ENCODE measurements around the gene PFKFB2.

Gene PFKFB2

DNA sequence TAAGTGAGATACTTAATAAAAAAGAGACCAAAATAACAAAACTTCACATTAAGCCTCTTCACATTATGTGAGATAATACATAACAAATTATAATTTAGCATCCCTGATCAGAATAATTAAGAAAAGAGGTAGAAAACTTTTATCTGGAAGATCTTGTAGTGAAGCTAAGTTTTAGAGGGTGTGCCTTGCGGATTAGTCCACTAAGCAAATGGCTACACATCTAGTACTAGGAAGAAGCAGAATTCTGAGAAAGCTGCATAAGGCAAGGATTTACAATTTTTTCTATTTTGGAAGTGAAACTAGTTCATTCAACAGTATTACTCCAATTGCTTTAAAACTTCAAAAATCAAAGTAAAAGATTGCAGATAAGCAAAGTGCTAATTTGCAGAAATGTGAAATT is 5.6 kb upstream of the PFKFB2 start:
- no peak overlapping the region for H3K4me3 ChIP-seq (ENCODE audit: low read length)
- peaks cover 13% of the 10 kb centered on the region for H3K4me1 ChIP-seq (ENCODE audit: control insufficient read depth, low read length)
- no peak overlapping the region for H3K27ac ChIP-seq (ENCODE audit: low read depth, low read length)
- peaks cover 4% of the 10 kb centered on the region; the same call in 1 of the 2 replicates for H3K9me3 ChIP-seq (ENCODE audit: control insufficient read depth, insufficient read depth, low read length)
- H3K79me2 ChIP-seq (ENCODE audit: control insufficient read depth, low read length), result peaks cover 49% of the 10 kb centered on the region
- H3K36me3 ChIP-seq (ENCODE audit: control insufficient read depth, low read length), result peaks cover 36% of the 10 kb centered on the region
- H3K4me2 ChIP-seq (ENCODE audit: low read length), result no peak overlapping the region
- peaks cover 3% of the 10 kb centered on the region; the same call in 1 of the 2 replicates for H4K20me1 ChIP-seq (ENCODE audit: control insufficient read depth, insufficient read depth, low read depth, low read length)
- TF ChIP-seq, protein P1, sequence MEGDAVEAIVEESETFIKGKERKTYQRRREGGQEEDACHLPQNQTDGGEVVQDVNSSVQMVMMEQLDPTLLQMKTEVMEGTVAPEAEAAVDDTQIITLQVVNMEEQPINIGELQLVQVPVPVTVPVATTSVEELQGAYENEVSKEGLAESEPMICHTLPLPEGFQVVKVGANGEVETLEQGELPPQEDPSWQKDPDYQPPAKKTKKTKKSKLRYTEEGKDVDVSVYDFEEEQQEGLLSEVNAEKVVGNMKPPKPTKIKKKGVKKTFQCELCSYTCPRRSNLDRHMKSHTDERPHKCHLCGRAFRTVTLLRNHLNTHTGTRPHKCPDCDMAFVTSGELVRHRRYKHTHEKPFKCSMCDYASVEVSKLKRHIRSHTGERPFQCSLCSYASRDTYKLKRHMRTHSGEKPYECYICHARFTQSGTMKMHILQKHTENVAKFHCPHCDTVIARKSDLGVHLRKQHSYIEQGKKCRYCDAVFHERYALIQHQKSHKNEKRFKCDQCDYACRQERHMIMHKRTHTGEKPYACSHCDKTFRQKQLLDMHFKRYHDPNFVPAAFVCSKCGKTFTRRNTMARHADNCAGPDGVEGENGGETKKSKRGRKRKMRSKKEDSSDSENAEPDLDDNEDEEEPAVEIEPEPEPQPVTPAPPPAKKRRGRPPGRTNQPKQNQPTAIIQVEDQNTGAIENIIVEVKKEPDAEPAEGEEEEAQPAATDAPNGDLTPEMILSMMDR (IDR thresholded peaks at IDR 0.05; ENCODE audit: low read depth, low read length, poor library complexity, severe bottlenecking), result no peak
- no peak for TF ChIP-seq EZH2phosphoT487 (IDR thresholded peaks at IDR 0.05; ENCODE audit: borderline replicate concordance, low read length)
- H3F3A ChIP-seq (ENCODE audit: control insufficient read depth, insufficient read depth), result peaks cover 4% of the 10 kb centered on the region; the same call in 1 of the 2 replicates
- H3K27me3 ChIP-seq (ENCODE audit: control insufficient read depth, low read length), result peaks cover 21% of the 10 kb centered on the region
- H3K9me2 ChIP-seq (replicated peaks; ENCODE audit: control insufficient read depth, low read length), result no peaks in the 10 kb centered on the region

DNA sequence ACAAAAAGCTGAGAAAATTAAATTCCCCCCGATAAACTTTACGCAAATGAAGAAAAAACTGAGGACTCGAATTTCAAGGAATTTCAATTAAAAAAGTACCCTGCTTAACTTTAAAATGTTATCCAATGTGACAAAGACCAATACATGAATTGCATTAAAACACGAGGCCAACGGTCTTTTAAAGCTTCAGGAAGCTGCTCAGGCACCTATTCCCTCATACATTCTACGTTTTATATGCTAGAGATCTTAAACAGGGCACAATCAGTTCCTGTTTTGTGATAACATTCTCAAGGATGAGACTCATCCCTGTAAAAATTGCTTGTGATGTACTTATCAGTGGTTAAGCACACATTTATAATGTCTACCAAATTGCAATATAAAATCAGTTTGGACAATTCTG is 5.0 kb upstream of the PFKFB2 start:
- H4K20me1 ChIP-seq (ENCODE audit: control insufficient read depth, insufficient read depth, low read depth, low read length), result peaks cover 3% of the 10 kb centered on the region; the same call in 1 of the 2 replicates
- H3F3A ChIP-seq (ENCODE audit: control insufficient read depth, insufficient read depth), result peaks cover 4% of the 10 kb centered on the region; the same call in 1 of the 2 replicates
- no peak overlapping the region for H3K27ac ChIP-seq (ENCODE audit: low read depth, low read length)
- H3K36me3 ChIP-seq (ENCODE audit: control insufficient read depth, low read length), result peaks cover 36% of the 10 kb centered on the region
- peaks cover 49% of the 10 kb centered on the region for H3K79me2 ChIP-seq (ENCODE audit: control insufficient read depth, low read length)
- no peaks in the 10 kb centered on the region for H3K9me2 ChIP-seq (replicated peaks; ENCODE audit: control insufficient read depth, low read length)
- TF ChIP-seq, protein P1 (IDR thresholded peaks at IDR 0.05; ENCODE audit: low read depth, low read length, poor library complexity, severe bottlenecking), result no peak
- TF ChIP-seq EZH2phosphoT487 (IDR thresholded peaks at IDR 0.05; ENCODE audit: borderline replicate concordance, low read length), result no peak
- peaks cover 24% of the 10 kb centered on the region for H3K27me3 ChIP-seq (ENCODE audit: control insufficient read depth, low read length)
- H3K4me1 ChIP-seq (ENCODE audit: control insufficient read depth, low read length), result peaks cover 15% of the 10 kb centered on the region
- no peak overlapping the region for H3K4me3 ChIP-seq (ENCODE audit: low read length)
- H3K4me2 ChIP-seq (ENCODE audit: low read length), result no peak overlapping the region
- H3K9me3 ChIP-seq (ENCODE audit: control insufficient read depth, insufficient read depth, low read length), result peaks cover 4% of the 10 kb centered on the region; the same call in 1 of the 2 replicates

DNA sequence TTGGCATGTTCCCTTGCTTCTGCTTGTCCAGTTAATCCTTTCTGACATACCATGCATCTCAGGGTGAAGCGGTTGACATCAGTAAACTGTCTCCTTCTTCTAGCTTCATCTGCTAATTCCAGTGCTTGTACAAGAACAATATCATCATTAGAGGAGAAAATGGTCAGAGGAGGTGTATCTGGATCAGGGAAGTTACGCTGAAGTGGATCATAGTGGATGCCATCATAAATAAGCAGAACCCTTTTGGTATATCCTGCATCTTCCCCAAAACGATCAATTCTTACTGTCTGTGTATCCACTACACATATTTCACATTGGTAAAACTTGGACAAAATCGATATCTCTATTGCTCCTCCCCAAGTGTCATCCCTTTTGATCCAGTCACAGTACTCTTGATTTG is 4.0 kb upstream of the PFKFB2 start:
- H3K36me3 ChIP-seq (ENCODE audit: control insufficient read depth, low read length), result peaks cover 36% of the 10 kb centered on the region
- H3K4me2 ChIP-seq (ENCODE audit: low read length), result no peak overlapping the region
- H3K9me2 ChIP-seq (replicated peaks; ENCODE audit: control insufficient read depth, low read length), result no peaks in the 10 kb centered on the region
- H4K20me1 ChIP-seq (ENCODE audit: control insufficient read depth, insufficient read depth, low read depth, low read length), result peaks cover 3% of the 10 kb centered on the region; the same call in 1 of the 2 replicates
- H3K27ac ChIP-seq (ENCODE audit: low read depth, low read length), result no peak overlapping the region
- peaks cover 30% of the 10 kb centered on the region for H3K27me3 ChIP-seq (ENCODE audit: control insufficient read depth, low read length)
- peaks cover 4% of the 10 kb centered on the region; the same call in 1 of the 2 replicates for H3F3A ChIP-seq (ENCODE audit: control insufficient read depth, insufficient read depth)
- peaks cover 15% of the 10 kb centered on the region for H3K4me1 ChIP-seq (ENCODE audit: control insufficient read depth, low read length)
- TF ChIP-seq EZH2phosphoT487 (IDR thresholded peaks at IDR 0.05; ENCODE audit: borderline replicate concordance, low read length), result no peak
- TF ChIP-seq, protein P1 (IDR thresholded peaks at IDR 0.05; ENCODE audit: low read depth, low read length, poor library complexity, severe bottlenecking), result no peak
- peaks cover 49% of the 10 kb centered on the region for H3K79me2 ChIP-seq (ENCODE audit: control insufficient read depth, low read length)
- peaks cover 4% of the 10 kb centered on the region; the same call in 1 of the 2 replicates for H3K9me3 ChIP-seq (ENCODE audit: control insufficient read depth, insufficient read depth, low read length)
- no peak overlapping the region for H3K4me3 ChIP-seq (ENCODE audit: low read length)

Measured in DOHH2 (cell line).